Measurements from ENCODE around the gene CPLX1.

CPLX1 gene

GRCh38 chr4:854356-854755, 28.4 kb upstream of the CPLX1 start:
- DNase-seq = no peak

- no peak for DNase-seq
Measured at GRCh38 chr4:853416-853781, 27.5 kb upstream of the CPLX1 start.

DNA sequence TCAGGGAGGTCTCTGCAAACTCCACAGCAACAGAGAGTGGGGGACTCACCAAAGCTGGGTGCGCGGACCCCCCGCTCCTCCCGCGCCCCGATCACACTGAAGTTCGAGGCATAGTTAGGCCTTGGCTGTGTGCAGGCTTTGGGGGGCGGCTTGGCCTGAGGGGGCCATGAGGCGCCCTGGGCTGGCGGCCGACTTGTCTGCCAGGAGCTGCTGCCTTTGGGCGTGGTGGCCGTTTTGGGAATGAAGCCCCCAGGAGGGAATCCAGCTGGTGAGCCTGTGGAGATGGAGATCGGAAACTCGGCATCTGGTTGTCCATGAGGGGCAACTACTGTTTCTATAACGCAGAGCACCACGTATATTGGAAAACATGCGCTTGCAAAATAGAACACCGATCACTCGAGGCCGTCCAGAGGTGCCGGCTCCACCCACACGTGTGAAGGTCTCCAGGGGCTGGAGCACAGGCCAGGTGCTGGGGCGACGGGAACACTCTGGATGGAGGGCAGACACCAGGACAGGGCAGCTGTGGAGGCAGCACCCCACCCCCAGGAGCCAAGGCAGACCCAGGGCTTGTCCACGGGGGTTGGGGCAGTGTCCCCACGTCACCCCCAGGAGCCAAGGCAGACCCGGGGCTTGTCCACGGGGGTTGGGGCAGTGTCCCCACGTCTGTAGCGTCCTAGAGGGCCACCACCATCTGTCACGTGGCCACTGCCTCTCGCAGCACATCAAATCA, 25.9 kb upstream of the CPLX1 start:
- no peak for DNase-seq

GRCh38 chr4:850323-850945, 24.5 kb upstream of the CPLX1 start:
- DNase-seq = no peak

DNA sequence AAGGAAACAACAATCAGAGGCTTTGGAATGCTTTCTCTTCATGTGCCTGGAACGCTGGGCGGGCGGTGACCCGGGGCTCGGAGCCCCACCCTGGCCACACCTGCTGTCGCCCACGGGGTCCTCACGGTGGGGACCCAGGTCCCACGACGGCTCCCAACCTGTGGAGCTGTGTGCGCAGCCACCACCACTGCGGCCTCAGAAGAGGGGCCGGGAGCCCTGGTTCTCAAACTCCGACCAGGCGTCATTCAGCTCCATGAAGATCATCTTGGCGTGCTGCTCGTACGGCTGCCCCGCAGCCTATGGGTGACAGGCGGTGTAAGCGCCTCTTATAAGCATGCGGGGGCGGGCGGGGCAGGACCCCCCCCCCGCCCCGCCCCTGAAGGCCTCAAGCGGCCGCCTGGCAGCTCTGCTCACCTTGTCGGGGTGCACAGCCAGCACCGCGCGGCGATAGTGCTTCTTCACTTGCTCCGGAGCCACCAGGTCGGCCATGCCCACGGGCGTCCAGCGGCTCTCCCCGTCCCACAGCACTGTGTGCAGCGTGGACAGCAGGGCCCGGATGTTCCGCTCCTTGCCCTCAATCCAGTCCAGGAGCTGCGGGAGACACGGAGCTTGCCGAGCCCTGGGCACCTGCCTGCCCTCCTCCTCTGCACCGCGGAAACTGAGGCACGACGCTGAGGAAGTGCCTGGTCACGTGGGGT, 23.7 kb upstream of the CPLX1 start:
- no peak for DNase-seq

- no peak for DNase-seq
Measured at GRCh38 chr4:848803-849477, 23.0 kb upstream of the CPLX1 start.

DNA sequence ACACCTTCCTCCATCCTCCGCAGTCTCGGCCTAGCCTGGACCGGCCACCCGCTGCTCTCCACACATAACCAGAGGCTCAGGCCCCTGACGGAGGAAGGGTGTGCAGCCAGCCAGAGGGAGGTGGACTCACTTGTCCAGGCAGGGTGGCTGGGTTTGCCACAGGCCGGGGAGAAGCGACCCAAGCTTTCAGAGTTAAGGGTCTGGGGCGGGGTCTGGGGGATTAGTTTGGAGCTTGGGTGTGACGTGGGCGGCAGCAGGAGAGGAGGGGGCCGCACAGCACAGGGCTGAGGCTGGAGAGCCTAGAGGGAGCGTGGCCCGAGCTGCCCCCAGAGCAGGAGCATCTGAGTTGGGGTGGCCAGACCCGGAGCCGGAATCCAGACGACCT, 22.4 kb upstream of the CPLX1 start:
- no peak for DNase-seq

DNA sequence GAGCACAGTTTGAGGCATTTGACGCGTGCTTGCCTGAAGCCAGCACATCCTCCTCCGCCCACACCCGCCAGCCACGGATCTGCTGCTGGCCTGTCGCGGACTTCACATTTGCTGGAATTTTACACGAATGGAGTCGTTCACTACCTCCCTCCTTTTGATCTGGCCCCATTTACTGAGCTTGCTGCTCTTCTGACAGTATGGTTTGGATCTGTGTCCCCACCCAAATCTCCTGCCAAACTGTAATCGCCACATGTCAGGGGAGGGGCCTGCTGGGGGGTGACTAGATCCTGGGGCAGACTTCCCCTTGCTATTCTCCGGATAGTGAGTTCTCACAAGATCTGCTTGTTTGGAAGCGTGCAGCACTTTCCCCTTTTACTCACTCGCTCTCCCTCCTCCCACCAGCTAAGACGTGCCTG, 19.9 kb upstream of the CPLX1 start:
- no peak for DNase-seq

DNA sequence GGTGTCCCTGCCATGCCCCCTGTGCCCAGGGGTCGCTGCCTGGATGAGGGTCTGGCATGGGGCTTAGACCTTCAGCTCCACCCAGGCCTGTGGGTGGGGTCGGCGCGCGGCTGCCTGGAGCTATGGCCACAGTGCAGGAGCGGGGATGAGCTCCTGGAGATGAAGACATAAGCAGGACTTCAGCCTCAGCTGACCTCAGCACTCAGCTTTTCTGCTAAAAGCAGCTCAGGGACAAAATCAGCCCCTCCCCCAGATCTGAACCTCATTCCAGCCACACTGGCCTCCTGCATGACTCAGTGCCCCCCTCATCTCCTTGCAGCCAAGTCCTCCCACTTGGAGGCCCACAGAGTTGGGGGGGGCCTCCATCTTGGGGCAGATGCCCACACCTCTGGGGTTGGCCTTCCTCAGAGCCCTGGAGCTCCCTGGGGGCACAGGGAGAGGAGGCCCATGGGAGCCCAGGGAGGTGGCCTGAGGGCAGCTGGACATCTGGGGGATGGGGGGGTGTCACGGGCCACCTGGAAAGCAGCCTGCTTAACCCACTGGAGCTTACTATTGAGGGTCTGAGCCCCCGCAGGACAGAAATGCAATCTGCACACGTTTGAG, 19.4 kb upstream of the CPLX1 start:
- no peak for DNase-seq

- DNase-seq = no peak
Measured at GRCh38 chr4:844752-845232, 18.9 kb upstream of the CPLX1 start.

GRCh38 chr4:839675-840443, 13.9 kb upstream of the CPLX1 start:
- DNase-seq = no peak

DNA sequence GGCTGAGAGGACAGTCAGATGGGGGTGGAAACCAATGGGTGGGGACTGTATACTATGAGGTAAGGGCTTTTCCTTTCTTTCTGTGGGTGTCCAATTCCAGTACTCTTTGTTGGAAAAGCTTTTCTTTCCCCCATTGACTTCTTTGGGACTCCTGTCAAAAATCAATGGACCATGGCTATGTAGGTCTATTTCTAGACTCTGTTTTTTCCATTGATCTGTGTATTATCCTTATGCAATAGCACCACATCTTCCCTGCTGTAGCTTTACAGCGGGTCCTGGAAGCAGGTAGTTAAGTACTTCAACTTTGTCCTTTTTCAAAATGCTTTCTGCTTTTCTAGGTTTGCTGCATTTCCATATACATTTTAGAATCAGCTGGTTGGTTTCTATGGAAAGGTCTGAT, 11.8 kb upstream of the CPLX1 start:
- DNase-seq = no peak

DNA sequence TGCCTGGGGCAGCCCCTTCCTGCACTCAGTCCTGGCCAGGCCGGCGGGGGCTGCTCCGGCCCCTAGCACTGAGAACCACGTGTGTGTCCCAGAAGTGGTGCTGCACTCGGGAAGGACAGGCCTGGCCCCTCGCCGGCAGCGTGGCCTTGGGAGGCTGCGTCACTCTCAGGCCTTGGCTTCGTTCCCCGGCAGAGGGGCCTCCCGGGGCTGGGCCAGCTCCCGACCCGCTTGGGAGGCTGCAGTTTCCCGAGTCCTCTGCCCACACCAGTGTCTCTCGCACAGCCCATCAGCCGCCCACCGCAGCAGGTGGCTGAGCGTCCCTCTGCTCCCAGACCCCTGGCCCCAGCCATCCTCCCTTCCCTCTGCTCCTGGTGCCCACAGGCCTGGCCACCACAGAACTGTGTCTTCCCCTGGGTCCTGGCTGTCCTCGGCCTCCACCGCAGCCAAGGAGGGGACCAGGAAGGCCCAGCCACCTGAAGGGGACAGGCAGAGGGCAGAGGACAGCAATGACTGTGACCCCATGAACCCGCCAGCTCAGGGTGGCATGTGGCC, 10.9 kb upstream of the CPLX1 start:
- DNase-seq = no peak

GRCh38 chr4:836003-836511, 10.1 kb upstream of the CPLX1 start:
- DNase-seq = no peak

- DNase-seq = peak; percentile 25
Measured at GRCh38 chr4:835148-836002, 9.4 kb upstream of the CPLX1 start.

DNA sequence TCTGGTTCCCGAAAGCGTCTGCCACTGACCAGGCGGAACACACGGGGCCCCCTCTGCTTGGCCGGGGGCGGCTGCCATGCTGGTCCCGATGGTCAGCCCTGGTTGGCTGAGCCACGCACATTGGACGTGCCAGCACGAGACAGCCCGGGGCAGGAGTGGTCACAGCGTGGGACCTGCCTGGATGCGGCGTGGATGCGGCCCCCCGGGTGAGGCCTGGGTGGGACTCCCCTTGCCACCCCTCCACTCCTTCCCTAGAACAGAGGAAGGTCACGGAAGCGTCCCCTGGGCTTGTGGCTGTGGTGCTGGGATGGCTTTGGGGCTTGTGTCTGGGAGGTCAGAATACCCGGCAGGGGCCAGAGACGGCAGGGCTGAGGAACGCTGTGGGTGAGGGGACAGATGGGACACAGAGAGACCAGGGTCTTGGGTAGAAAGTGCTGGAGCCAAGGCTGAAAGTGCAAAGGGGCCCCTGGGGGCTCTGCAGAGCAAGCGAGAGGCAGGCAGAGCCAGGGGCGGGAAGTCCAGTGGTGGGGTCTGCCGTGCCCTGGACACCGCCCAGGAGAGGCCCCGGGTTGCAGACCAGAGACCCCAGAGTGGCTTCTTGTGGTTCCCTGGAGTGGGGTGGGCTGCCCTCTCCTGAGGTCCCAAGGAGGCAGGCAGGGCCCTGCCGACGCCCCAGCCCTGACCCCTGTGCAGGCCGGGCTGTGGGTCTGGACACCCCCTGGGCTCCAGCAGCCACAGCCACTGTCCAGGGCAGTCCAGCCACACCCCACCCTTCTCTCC, 8.6 kb upstream of the CPLX1 start:
- no peak for DNase-seq

- no peak for DNase-seq
Measured at GRCh38 chr4:833731-834367, 7.9 kb upstream of the CPLX1 start.

GRCh38 chr4:833156-833555, 7.2 kb upstream of the CPLX1 start:
- DNase-seq = no peak

GRCh38 chr4:832536-832935, 6.6 kb upstream of the CPLX1 start:
- no peak for DNase-seq

DNA sequence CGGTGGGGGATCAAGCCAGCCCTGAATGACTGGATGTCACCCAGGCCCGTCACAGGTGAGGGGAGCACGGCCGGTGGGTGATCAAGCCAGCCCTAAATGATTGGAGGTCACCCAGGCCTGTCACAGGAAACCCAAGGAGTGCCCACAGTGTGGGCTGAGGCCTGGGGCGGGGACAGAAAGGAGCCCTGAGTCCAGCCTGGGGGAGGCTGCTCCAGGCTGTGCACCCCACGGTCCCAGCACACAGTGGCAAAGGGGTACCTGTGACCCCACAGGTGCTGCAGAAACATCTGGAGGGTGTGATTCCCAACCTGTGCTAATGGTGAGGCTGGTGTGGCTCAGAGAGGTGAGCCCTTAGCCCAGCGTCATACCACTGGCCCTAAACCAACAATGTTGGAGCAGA, 6.2 kb upstream of the CPLX1 start:
- DNase-seq = no peak

All from DMS153 (cell line).